Lower leg skin (tissue), 3 donors: ENCODE data around the gene SLIT3.
"Not testable (repeated sequence)": the region's sequence is repeated elsewhere in the genome, so short reads cannot be mapped to it uniquely, and the experiment has no call there.

Experiments
- CTCF ChIP-seq, 3 donors: fragments of 450-650 bp; IDR thresholded peaks; one replicate each; pipeline ENCODE4 v1.5.1; 2016; ENCODE audit warnings: antibody characterized with exemption in 3 of 3, mild to moderate bottlenecking in 3 of 3, moderate library complexity in 2 of 3
- POLR2A ChIP-seq, 2 donors: fragments of 450-650 bp; IDR thresholded peaks; one replicate each; pipeline ENCODE4 v1.6.1; 2016 to 2017; ENCODE audit warnings: antibody characterized with exemption in 2 of 2, mild to moderate bottlenecking in 1 of 2, moderate library complexity in 1 of 2

- TF ChIP-seq CTCF, POLR2A (IDR thresholded peaks at IDR 0.05): not testable (repeated sequence)
Measured at GRCh38 chr5:168638846-168639245, 662.1 kb downstream of the SLIT3 start.
